PFSK-1 (cell line): ENCODE measurements around the gene SLC16A2.

Experiments used
- REST ChIP-seq, 2 experiments: IDR thresholded peaks; 2 replicates each; pipeline versions ENCODE4 v1.6.1 to v1.8.0; 2011 to 2012; ENCODE audit warnings: low read depth in 2 of 2, low read length in 2 of 2, control low read depth in 1 of 2, inconsistent platforms in 1 of 2, mild to moderate bottlenecking in 1 of 2, moderate library complexity in 1 of 2; ENCODE audit not compliant: insufficient read depth in 1 of 2
- TAF1 ChIP-seq: IDR thresholded peaks from 2 replicates; pipeline ENCODE4 v1.6.1; 2012; ENCODE audit warnings: low read length, control low read depth, borderline replicate concordance; ENCODE audit not compliant: insufficient read depth

- TF ChIP-seq REST (IDR thresholded peaks at IDR 0.05; ENCODE audit: insufficient read depth in 1 of 2, low read depth in 2 of 2, low read length in 2 of 2) = no peak
- no peak for TF ChIP-seq TAF1
Observed at GRCh38 chrX:74382613-74383012, 38.7 kb upstream of the SLC16A2 start.
